Skin epidermis (tissue), 12 donors: ENCODE data around the gene DNASE1.
"Not testable (repeated sequence)": the region's sequence is repeated elsewhere in the genome, so short reads cannot be mapped to it uniquely, and the experiment has no call there.

Experiments used
- H3K27ac ChIP-seq, 21 experiments: fragments of 200-600 bp; sonication (generic) in 11 of 21; one replicate each; pipeline ENCODE4 v1.5.0; 2020; ENCODE audit warnings: mild to moderate bottlenecking in 3 of 21, inconsistent platforms in 2 of 21, moderate library complexity in 2 of 21
- H3K4me3 ChIP-seq, 7 experiments: fragments of 200-600 bp; sonication (generic) in 2 of 7; one replicate each; pipeline ENCODE4 v1.5.0; 2020; ENCODE audit warnings: inconsistent platforms in 2 of 7, mild to moderate bottlenecking in 2 of 7, moderate library complexity in 1 of 7

The DNASE1 gene

GRCh38 chr16:3640207-3640606, 14.3 kb upstream of the DNASE1 start:
- Histone ChIP-seq H3K27ac (no peak overlapping the region), H3K4me3 (no peak overlapping the region)

- Histone ChIP-seq H3K27ac (no peak overlapping the region), H3K4me3 (no peak overlapping the region)
These were observed 13.6 kb upstream of the DNASE1 start for GRCh38 chr16:3640632-3641501.

DNA sequence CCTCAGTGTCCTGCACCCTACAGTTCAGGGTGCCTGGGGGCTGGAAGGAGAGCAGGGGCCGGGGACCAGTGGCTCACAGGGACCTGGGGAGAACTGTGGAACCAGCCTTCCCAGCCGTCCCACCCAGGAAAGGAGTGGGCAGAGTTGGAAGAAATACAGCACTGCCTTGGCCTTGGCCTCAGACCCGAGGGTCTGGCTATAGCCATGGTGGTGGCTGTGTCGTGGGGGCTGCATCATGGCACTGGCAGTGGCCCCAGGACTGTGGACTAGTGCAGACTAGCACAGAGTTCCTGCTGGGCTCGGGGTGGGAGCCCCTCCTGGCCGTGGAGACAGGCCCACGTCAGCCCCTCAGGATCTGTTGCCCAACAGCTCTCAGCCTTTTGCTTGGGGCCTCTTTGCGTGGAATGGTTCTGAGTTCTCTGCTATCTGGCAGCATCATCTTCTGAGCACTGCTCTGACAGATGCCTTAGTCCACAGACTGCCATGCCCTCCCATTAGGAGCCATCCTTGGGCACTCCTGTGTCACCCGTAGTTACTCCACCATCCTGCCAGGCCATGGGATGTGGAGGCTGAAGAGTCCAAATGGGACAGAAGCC, 12.6 kb upstream of the DNASE1 start:
- H3K4me3 ChIP-seq, result no peak overlapping the region
- no peak overlapping the region for H3K27ac ChIP-seq

DNA sequence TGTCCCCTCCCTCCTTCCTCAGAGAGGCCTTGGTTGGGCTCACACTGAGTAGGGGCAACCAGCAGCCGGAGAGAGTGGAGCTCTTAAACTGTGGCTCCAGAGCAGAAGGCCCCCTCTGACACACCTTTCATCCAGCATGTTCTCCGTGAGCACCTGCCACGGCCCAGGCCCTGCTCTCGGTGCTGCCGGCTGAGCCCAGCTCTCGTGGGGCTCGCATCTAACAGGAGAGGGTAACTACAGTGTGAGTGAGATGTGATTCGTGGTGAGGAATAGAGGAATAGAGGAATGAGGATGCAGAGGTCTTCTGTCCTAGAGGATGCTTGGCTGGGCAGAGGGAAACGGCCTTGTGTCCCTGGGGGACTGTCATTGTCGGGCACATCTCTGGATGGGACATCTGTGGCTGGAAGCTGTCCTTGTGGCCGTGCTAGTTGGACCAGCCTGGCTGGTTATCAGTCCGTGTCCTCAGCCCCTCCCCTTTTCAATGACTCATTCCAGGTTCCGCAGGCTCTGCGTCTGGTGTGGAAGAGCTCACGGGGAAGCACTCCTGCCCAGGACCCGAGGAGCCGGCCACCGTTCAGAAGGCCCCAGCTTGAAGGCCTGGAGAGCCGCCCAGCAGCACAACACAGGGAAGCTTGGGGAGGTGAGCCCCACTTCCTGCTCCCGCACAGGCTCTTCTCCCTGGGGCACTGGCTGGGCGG, 11.9 kb upstream of the DNASE1 start:
- Histone ChIP-seq H3K27ac (peak overlapping the region in 2 of 21 experiments; percentile 25 to 62), H3K4me3 (no peak overlapping the region)

DNA sequence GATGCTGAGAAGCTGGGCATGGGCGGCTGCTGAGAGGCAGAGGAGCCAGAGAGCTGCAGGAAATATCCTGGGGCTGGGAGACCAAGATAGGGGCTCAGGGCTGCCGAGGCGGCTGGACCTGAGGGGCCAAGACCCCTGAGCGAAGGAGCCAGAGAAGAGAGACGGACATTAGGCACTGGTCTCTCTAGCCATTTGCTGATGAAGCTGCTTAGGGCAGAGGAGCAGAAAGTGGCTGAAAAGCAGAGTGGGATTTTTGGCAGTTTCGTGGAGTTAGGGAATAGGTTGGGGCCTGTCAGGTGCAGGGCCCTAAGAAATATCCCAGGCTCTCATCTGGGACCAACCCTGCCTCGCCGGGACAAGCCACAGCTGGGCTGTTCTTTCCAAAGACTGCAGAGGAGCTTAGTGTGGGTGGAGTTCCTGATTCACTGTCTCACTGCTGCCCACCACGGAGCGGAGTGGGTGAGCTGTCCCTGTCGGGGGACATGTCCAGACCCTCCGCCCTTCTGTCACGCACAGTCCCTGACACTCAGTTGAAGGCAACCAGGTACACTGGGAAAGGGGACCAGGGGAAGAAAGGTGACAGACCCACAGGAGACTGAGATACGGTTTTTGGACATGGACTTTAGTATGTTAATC, 11.3 kb upstream of the DNASE1 start:
- Histone ChIP-seq H3K27ac (peak overlapping the region in 2 of 21 experiments; percentile 25 to 62), H3K4me3 (no peak overlapping the region)

- no peak overlapping the region for H3K4me3 ChIP-seq
- H3K27ac ChIP-seq, result no peak overlapping the region
These were observed 9.4 kb upstream of the DNASE1 start for GRCh38 chr16:3645108-3645503.

DNA sequence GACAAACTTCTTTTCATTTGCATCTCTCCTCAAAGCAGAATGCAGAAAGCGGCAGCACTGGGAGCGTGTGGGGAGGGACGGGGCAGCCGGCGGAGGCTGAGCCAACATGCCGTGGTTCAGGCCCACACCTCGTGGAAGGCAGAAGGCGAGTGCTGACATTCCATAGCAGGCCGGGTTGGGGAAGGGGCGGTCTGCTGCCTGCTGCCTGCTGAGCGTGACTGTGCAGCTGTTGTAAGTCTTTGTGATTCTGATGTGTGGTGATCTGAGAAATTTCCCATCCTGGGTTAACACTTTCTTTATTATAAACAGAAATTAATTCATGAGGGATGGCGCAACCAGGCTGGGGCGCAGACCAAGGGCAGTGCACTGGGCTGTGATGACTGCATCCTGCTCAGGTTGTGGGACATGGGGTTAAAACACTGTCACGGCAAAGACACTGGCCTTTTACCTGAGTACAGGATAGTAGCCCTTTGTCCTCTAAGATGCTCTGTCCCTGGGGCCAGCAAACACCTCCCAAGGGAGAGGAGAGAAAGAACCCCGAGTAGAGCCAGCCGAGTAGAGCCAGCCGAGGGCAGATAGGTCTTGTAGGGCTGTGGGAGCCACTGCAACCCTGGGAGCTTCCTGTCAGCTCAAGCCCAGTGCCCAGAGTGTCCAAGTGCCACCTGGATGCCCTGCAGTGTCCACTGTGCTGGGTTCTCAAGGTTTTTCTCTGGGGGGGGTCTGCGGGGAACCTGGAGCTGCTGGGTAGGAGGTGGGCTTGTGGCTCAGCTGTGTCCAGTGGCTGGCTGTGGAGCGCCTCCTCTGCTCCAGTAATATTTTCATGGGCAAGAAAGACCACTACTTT, 8.8 kb upstream of the DNASE1 start:
- no peak overlapping the region for H3K27ac ChIP-seq
- H3K4me3 ChIP-seq, result no peak overlapping the region

DNA sequence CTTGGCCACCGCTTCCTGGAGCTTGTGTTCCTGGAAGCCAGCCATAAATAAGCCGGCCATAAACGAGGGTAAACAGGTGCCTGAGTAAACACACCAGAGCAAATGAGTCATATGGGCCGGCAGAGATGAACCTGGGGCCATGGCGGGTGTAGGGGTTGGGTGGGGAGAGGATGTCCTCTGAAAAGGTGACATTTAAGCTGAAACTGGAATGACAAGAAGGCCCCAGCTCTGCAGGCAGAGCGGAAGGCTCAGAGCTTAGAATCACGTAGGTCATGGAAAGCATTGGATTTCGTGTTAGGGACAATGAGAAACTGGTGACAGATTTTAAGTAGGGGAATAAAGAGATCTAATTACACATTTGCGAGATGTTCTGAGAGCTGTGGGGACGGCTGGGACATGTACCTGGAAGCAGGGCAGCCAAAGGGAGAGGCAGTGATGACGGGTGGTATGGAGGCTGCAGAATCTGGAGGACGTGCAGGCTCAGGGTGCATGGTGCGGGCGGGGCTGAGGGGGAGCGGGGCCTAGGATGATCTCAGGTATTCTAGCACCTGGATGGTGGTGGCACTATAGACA, 8.1 kb upstream of the DNASE1 start:
- H3K27ac ChIP-seq, result no peak overlapping the region
- H3K4me3 ChIP-seq, result no peak overlapping the region

DNA sequence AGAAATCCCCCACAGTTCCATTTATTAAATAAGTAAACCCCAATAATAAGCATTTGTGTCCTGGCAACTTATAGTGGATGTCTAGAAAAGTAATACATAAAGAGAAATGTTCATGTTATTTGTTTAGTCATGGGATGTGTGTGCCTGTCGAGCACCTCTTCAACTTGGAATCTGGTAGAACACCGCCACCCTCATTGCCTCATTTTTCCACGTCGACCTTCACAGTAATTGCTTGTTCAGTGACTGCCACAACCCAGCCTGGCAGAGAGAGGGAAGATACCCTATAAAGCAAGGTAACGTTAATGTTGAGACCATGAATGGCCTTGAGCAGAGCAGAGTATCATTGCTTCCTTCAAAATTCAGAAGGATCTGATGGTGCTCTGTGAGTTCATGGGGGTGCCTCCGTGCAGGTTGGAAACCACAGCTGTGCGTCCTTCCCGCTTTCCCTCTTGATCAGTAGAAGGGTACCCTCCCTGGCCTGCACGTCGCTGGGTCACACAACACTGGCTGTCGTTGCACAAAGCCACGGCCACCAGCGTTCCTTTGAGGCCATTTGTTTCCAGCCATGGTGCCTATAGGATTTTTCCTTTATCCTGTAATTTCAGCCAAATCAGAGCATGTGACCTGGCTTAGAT, 3.7 kb upstream of the DNASE1 start:
- Histone ChIP-seq H3K4me3 (no peak overlapping the region), H3K27ac (no peak overlapping the region)

GRCh38 chr16:3651461-3652372, 2.8 kb upstream of the DNASE1 start:
- H3K4me3 ChIP-seq, result no peak overlapping the region
- no peak overlapping the region for H3K27ac ChIP-seq

DNA sequence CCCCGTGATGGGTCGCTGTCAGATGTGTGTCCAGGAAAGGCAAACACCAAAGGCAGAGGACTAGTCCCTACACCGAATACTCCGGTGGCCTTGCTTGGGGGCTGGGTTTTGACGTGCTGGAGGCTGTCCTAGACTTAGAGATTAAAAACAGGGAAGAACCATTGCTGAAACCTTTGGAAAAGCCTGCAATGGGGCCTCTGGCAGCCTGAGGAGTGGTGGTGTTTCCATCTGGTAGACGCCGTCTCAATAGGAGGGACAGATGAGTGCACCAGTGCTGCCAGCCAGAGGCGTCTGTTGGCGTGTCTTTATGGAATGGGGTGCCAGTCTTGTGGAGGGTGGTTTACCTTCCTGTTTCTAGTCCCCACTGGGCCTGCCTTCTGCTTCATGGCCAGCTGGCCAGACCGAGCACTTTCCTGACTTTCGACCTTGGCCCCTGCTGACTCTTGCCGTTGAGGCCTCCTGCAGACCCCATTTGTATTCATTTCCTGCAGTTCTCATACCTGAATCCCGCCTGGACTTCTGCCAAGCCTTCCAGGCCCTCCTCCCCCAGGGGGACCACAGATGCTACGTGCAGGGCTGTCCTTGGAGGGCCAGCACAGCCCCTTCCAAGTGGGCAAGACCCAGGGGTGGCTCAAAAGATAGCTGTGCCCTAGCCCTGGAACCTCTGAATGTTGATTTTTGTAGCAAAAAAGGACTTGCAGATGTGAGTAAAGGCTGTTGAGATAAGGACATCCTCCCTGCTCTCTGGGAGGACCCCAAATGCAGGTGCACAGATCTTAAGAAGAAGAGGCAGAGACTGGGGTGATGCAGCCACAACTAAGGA, 1.9 kb upstream of the DNASE1 start:
- no peak overlapping the region for H3K27ac ChIP-seq
- H3K4me3 ChIP-seq, result no peak overlapping the region

- Histone ChIP-seq H3K27ac (no peak overlapping the region), H3K4me3 (no peak overlapping the region)
These were observed 522 bp downstream of the DNASE1 start for GRCh38 chr16:3655030-3655395.

- H3K4me3 ChIP-seq, result no peak overlapping the region
These were observed 1.1 kb downstream of the DNASE1 start for GRCh38 chr16:3655396-3656159.

GRCh38 chr16:3656160-3656490, 1.6 kb downstream of the DNASE1 start:
- not testable (repeated sequence) for H3K4me3 ChIP-seq, H3K27ac ChIP-seq

More at GRCh38 chr16:3655396-3656159, 1.1 kb downstream of the DNASE1 start:
- no peak overlapping the region for H3K27ac ChIP-seq

- Histone ChIP-seq H3K27ac (no peak overlapping the region), H3K4me3 (no peak overlapping the region)
These were observed 2.3 kb downstream of the DNASE1 start for GRCh38 chr16:3656491-3657468.
